SU-DHL-6 (cell line): ENCODE results near the gene SCO2.
A peak's percentile ranks its signal among the peaks of the same experiment; 100 is the strongest.

Experiments
- H2AFZ ChIP-seq: fragments of 200-600 bp; sonication (generic); 2 replicates; pipeline ENCODE4 v1.6.1; 2014; ENCODE audit warnings: low read depth, mild to moderate bottlenecking, moderate library complexity, mixed read lengths, antibody characterized with exemption, low read length; ENCODE audit not compliant: severe bottlenecking
- H3F3A ChIP-seq: fragments of 200-600 bp; shearing (Covaris generic); 2 replicates; pipeline ENCODE4 v1.6.0; 2016; ENCODE audit warnings: antibody characterized with exemption, mild to moderate bottlenecking; ENCODE audit not compliant: insufficient read depth
- H3K27ac ChIP-seq: fragments of 200-600 bp; sonication (generic); 2 replicates; pipeline ENCODE4 v1.5.1; 2016; ENCODE audit warnings: low read depth, mild to moderate bottlenecking, low read length, moderate library complexity, mixed read lengths
- H3K27me3 ChIP-seq: fragments of 200-600 bp; sonication (generic), shearing (Covaris generic); 2 replicates; pipeline ENCODE4 v1.6.0; 2014; ENCODE audit warnings: mild to moderate bottlenecking, low read length
- H3K36me3 ChIP-seq: fragments of 200-600 bp; sonication (generic); 2 replicates; pipeline ENCODE4 v1.6.1; 2014; ENCODE audit warnings: mild to moderate bottlenecking, low read length, mixed read lengths
- H3K4me2 ChIP-seq: fragments of 300-600, 200-600 bp; shearing (Covaris generic), sonication (generic); 2 replicates; pipeline ENCODE4 v1.6.0; 2014; ENCODE audit warnings: low read length, low read depth, mild to moderate bottlenecking; ENCODE audit not compliant: poor library complexity, severe bottlenecking
- H3K4me3 ChIP-seq: fragments of 200-600 bp; sonication (generic); 2 replicates; pipeline ENCODE4 v1.5.1; 2014; ENCODE audit warnings: antibody characterized with exemption, low read length, mild to moderate bottlenecking, mixed read lengths; ENCODE audit not compliant: insufficient read depth, poor library complexity, severe bottlenecking
- H3K79me2 ChIP-seq: fragments of 200-600 bp; sonication (generic); 2 replicates; pipeline ENCODE4 v1.6.1; 2014; ENCODE audit warnings: mild to moderate bottlenecking, low read length, moderate library complexity; ENCODE audit not compliant: insufficient read depth
- H3K9ac ChIP-seq: fragments of 200-600 bp; sonication (generic); 2 replicates; pipeline ENCODE4 v1.7.0; 2014; ENCODE audit warnings: mild to moderate bottlenecking, low read length
- H3K9me2 ChIP-seq: fragments of 200-600 bp; sonication (generic); replicated peaks from 2 replicates; pipeline ENCODE4 v1.6.1; 2014; ENCODE audit warnings: low read length; ENCODE audit not compliant: insufficient read depth
- H3K9me3 ChIP-seq: fragments of 200-600 bp; sonication (generic); 2 replicates; pipeline ENCODE4 v1.6.1; 2014; ENCODE audit warnings: low read length, mixed read lengths; ENCODE audit not compliant: insufficient read depth
- H4K20me1 ChIP-seq: fragments of 200-600 bp; sonication (generic); 2 replicates; pipeline ENCODE4 v1.6.1; 2014; ENCODE audit warnings: low read depth, mild to moderate bottlenecking, antibody characterized with exemption, low read length, moderate library complexity, mixed read lengths
- CTCF ChIP-seq: fragments of 200-600 bp; sonication (generic); IDR thresholded peaks from one replicate; pipeline ENCODE4 v1.5.1; 2017; ENCODE audit warnings: antibody characterized with exemption, mild to moderate bottlenecking, low read length, moderate library complexity; ENCODE audit not compliant: insufficient read depth, poor library complexity, severe bottlenecking
- EZH2phosphoT487 ChIP-seq: fragments of 200-600 bp; sonication (generic), shearing (Covaris generic); conservative IDR thresholded peaks from 2 replicates; pipeline ENCODE4 v1.6.1; 2018; ENCODE audit warnings: mild to moderate bottlenecking, antibody characterized with exemption, low read length, moderate library complexity, mixed read lengths

The SCO2 gene

GRCh38 chr22:50498322-50498890 is 27.0 kb downstream of the SCO2 start:
- no peaks in the 10 kb centered on the region for H3K9me3 ChIP-seq

GRCh38 chr22:50497093-50497492 is 28.3 kb downstream of the SCO2 start:
- Histone ChIP-seq H3K9ac (no peak overlapping the region), H3K9me3 (no peaks in the 10 kb centered on the region), H3K27me3 (no peaks in the 10 kb centered on the region), H2AFZ (no peak overlapping the region), H3F3A (no peaks in the 10 kb centered on the region), H3K36me3 (no peaks in the 10 kb centered on the region), H3K4me2 (no peak overlapping the region), H3K4me3 (no peak overlapping the region), H3K9me2 (no peaks in the 10 kb centered on the region), H3K79me2 (no peaks in the 10 kb centered on the region), H4K20me1 (no peaks in the 10 kb centered on the region), H3K27ac (no peak overlapping the region)
- TF ChIP-seq CTCF (no peak), EZH2phosphoT487 (no peak)

More at GRCh38 chr22:50498322-50498890, 27.0 kb downstream of the SCO2 start:
- Histone ChIP-seq H3K9ac (no peak overlapping the region), H4K20me1 (no peaks in the 10 kb centered on the region), H3K9me2 (no peaks in the 10 kb centered on the region), H3K27ac (no peak overlapping the region), H3K4me2 (no peak overlapping the region), H3K36me3 (no peaks in the 10 kb centered on the region), H3K79me2 (no peaks in the 10 kb centered on the region), H3K27me3 (no peaks in the 10 kb centered on the region), H3K4me3 (no peak overlapping the region), H2AFZ (no peak overlapping the region), H3F3A (no peaks in the 10 kb centered on the region)
- no peak for TF ChIP-seq EZH2phosphoT487
- peak; percentile 69 for TF ChIP-seq CTCF

- Histone ChIP-seq H3K9ac (no peak overlapping the region), H3K27me3 (no peaks in the 10 kb centered on the region), H3K4me3 (no peak overlapping the region), H3F3A (0 out of 2 replicates have a peak, but pooled peaks cover 4% of the 10 kb centered on the region), H3K27ac (no peak overlapping the region), H3K9me2 (no peaks in the 10 kb centered on the region), H3K36me3 (no peaks in the 10 kb centered on the region), H3K9me3 (no peaks in the 10 kb centered on the region), H4K20me1 (no peaks in the 10 kb centered on the region), H2AFZ (no peak overlapping the region), H3K79me2 (no peaks in the 10 kb centered on the region), H3K4me2 (no peak overlapping the region)
- no peak for TF ChIP-seq CTCF
- TF ChIP-seq EZH2phosphoT487: no peak
These were observed 34.7 kb downstream of the SCO2 start for GRCh38 chr22:50490531-50491308.
